Midbrain (tissue), 1 donor: ENCODE measurements around the gene ILKAP.

Experiments used
- DNase-seq: peaks from one replicate; lab custom pipeline; 2025; lab: John Stamatoyannopoulos, UW

ILKAP gene

DNA sequence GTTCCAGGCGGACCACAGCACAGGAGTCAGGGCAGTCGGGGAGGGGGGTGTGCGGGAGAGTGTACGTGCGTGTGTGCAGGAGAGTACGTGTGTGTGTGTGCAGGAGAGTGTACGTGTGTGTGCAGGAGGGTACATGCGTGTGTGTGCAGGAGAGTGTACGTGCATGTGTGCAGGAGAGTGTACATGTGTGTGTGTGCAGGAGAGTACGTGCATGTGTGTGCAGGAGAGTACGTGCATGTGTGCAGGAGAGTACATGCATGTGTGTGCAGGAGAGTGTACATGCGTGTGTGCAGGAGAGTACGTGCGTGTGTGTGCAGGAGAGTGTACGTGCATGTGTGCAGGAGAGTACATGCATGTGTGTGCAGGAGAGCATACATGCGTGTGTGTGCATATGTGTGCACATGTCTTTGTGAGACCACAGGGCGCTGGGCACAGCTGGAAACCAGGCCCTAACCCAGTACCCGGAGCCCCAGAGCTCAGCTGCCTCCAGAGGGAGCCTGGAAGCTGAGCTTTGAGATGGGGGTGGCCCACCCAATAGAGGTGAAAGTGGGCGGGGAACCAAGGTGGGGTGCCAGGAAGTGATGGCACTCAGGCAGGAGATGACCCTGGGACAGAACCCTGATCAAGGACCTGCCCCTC lies 78.9 kb downstream of the ILKAP start:
- no peak for DNase-seq

GRCh38 chr2:238123991-238124470 lies 79.5 kb downstream of the ILKAP start:
- no peak for DNase-seq

- DNase-seq = no peak
Observed at GRCh38 chr2:238123218-238123971, 80.1 kb downstream of the ILKAP start.

DNA sequence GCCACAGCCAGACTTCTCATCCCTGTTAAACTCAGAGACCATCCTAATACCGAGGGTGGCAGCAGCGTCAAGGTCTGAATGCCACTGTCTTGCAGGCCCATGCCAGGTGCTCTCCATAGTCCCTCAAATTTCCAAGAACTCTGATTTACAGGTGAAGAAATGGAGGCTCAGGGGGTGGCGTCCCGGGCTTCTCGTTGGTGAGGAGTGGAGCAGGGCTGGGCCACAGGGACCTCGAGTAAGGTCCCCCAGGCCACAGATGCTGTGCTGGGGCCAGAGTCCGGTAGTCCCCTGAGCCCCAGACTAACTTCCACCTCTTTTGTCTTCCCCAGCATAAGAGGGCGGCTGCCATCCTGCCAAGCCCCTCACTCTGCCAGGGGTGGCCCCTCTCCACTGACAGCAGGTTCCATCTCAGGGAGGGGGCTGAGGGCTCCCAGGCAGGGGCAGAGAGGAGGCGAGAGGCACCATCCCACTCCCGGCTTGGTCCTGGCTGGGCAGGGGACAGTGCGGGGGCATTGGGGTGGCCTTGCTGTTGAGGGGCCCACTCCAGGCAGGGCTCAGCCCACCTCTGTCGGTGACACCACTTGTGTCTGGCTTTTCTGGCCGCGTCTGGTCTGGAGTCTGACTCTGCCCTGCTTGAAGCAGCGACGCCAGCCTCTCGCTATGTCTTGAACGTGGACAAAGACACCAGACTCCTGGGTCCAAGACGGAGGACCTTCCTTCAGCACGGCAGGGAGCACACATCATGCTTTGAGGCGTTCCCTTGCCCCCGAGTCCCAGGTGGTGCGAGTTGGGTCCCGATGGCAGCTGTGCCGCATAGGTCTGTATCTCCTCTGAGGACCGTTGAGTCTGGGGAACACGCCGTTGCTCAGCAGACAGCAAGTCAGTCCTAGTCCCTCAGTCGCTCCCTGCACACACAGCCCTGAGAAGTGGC lies 80.9 kb downstream of the ILKAP start:
- DNase-seq = no peak

DNA sequence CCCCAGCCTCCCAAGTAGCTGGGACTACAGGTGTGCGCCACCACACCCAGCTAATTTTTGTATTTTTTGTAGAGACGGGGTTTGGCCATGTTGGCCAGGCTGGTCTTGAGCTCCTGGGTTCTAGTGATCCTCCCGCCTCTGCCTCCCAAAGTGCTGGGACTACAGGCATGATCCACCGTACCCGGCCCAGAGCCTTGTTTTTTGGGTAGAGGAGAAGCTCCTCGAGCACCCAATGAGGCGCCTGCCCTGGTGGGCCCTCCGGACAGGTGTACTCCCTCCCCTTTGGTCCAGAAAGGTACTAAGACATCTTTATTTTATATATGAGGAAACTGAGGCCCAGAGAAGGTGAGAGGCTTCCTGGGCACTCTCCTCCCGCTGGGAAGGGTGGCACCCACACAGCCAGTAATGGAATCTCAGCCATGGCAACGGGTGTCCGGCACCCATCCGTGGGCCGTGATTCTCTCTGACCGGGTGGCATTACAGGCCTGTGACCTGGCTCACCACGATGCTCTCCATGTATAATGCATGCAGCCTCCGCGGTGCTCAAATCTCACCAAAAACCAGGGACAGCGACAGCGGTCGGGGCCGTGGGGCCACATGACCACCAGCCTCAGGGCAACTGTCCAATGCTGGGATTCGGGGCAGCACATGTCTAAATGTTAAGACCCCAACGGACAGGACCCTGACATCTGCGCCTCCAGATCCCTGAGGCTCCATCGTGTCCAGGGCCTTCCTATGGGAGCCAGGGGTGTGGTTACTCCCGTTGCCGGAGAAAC lies 81.8 kb downstream of the ILKAP start:
- DNase-seq = no peak

DNA sequence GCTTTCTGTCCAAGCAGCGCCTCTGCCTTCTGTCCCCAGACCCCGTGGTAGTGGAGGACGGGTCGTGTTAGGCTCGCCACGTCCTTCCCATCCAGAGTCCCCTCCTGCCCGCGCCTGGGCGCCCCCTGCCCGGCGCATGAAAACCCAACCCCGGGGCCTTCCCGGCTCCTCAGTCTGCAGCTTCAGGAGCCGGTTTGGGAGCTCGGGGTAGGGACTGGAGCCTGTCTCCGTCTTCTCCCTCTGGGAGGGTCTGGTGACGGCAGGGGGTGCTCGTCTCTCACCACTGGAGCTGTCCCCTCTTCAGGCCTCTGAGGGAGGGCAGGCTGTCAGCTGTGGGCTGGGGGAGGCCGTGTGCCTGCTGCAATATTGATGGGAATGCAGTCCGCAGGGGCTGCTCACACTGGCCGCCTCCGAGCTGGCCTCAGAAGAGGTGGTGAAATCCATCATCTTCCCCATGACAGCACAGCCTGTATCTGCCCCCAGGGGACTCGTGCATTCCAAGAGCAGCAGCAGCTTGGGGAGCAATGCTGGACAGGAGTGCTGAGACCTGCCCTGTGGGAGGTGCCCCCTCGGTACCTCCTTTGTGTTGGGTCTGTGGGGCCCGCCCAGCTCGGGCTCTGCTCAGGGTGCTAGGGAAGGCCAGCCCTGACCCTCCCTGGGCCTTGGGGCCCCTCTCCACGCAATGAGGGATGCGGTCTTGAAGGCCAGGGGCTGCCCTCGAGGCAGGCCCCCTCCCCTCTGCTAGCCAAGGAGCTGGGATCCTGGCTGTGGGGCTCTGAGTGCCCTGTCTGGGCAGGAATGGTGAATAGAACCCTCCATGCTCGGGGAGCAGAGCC lies 82.8 kb downstream of the ILKAP start:
- DNase-seq = no peak
